Thoracic aorta (tissue), 2 donors: Measurements from ENCODE around the gene YIPF2. TPM values are rescaled to one million over a fixed set of nuclear protein-coding genes. Genes with fewer than 3 reads are reported as not detected.

Experiments
- ATAC-seq: fragments of 150-250 bp; one replicate; pipeline ENCODE4 v1.8.0; 2017; ENCODE audit warnings: low read depth; ENCODE audit not compliant: insufficient number of reproducible peaks, low FRiP score
- DNase-seq: peaks from one replicate; pipeline ENCODE4 v3.0.0-alpha.2; 2020; ENCODE audit warnings: low spot score
- H3K27ac ChIP-seq, 2 donors: fragments of 200-600 bp; sonication (generic); 1 replicate in 1 of 2; 2 replicates in 1 of 2; pipeline ENCODE4 v1.5.1; 2016; ENCODE audit warnings: mild to moderate bottlenecking in 2 of 2, moderate library complexity in 2 of 2
- H3K27me3 ChIP-seq: fragments of 200-600 bp; sonication (generic); replicated peaks from 2 replicates; pipeline ENCODE4 v1.6.0; 2016; ENCODE audit warnings: mild to moderate bottlenecking; ENCODE audit not compliant: insufficient read depth
- H3K36me3 ChIP-seq: fragments of 200-600 bp; sonication (generic); one replicate; pipeline ENCODE4 v1.5.1; 2016
- H3K4me1 ChIP-seq, 2 donors: fragments of 200-600 bp; sonication (generic); 1 replicate in 1 of 2; 2 replicates in 1 of 2; pipeline versions ENCODE4 v1.5.1 to v1.6.0; 2016; ENCODE audit warnings: low read depth in 2 of 2, mild to moderate bottlenecking in 1 of 2; ENCODE audit not compliant: control insufficient read depth in 1 of 2
- H3K4me3 ChIP-seq: fragments of 200-600 bp; sonication (generic); 2 replicates; pipeline ENCODE4 v1.5.1; 2016; ENCODE audit warnings: mild to moderate bottlenecking
- H3K9me3 ChIP-seq: fragments of 200-600 bp; sonication (generic); 2 replicates; pipeline ENCODE4 v1.5.1; 2016
- CTCF ChIP-seq: fragments of 200-600 bp; sonication (generic); IDR thresholded peaks from one replicate; pipeline ENCODE4 v1.5.1; 2019; ENCODE audit warnings: antibody characterized with exemption
- total RNA-seq, 2 donors: library from RNA; depleted of rRNA; stranded (reverse); fragments of >200 nt; gene quantifications; one replicate each; pipeline versions ENCODE4 v1.1.0 to v1.2.3, GENCODE V29; 2016

Gene YIPF2
- total RNA-seq, 2 donors from 2014 or later = 51.2 to 79.6 TPM

- Histone ChIP-seq H3K36me3 (no peaks in the 10 kb centered on the region), H3K9me3 (no peaks in the 10 kb centered on the region), H3K27ac (no peak overlapping the region), H3K27me3 (no peaks in the 10 kb centered on the region), H3K4me3 (no peak overlapping the region), H3K4me1 (peaks cover 9 to 23% of the 10 kb centered on the region in 2 donors)
- no peak for TF ChIP-seq CTCF
- DNase-seq (no peak), ATAC-seq (no peak)
Observed at GRCh38 chr19:10895920-10896319, 32.5 kb downstream of the YIPF2 start.

- no peak for DNase-seq
- no peak for ATAC-seq
- no peak overlapping the region for H3K4me3 ChIP-seq
- TF ChIP-seq CTCF = no peak
- H3K36me3 ChIP-seq = no peaks in the 10 kb centered on the region
- H3K4me1 ChIP-seq = peaks cover 9 to 22% of the 10 kb centered on the region in 2 donors
- no peak overlapping the region for H3K27ac ChIP-seq
- H3K27me3 ChIP-seq = no peaks in the 10 kb centered on the region
- no peaks in the 10 kb centered on the region for H3K9me3 ChIP-seq
Observed at GRCh38 chr19:10895363-10895762, 33.1 kb downstream of the YIPF2 start.

- Histone ChIP-seq H3K27ac (no peak overlapping the region), H3K9me3 (no peaks in the 10 kb centered on the region), H3K4me1 (peaks cover 9 to 22% of the 10 kb centered on the region in 2 donors), H3K4me3 (no peak overlapping the region), H3K27me3 (no peaks in the 10 kb centered on the region), H3K36me3 (no peaks in the 10 kb centered on the region)
- DNase-seq (no peak), ATAC-seq (no peak)
- no peak for TF ChIP-seq CTCF
Observed at GRCh38 chr19:10894911-10895213, 33.6 kb downstream of the YIPF2 start.

- H3K27me3 ChIP-seq = no peaks in the 10 kb centered on the region
- H3K27ac ChIP-seq = no peak overlapping the region
- DNase-seq (no peak), ATAC-seq (no peak)
- no peak overlapping the region for H3K4me3 ChIP-seq
- TF ChIP-seq CTCF = no peak
- H3K36me3 ChIP-seq = no peaks in the 10 kb centered on the region
- no peaks in the 10 kb centered on the region for H3K9me3 ChIP-seq
- peaks cover 0 to 14% of the 10 kb centered on the region in 2 donors for H3K4me1 ChIP-seq
Observed at GRCh38 chr19:10892256-10892655, 36.2 kb downstream of the YIPF2 start.

- no peaks in the 10 kb centered on the region for H3K36me3 ChIP-seq
- DNase-seq (no peak), ATAC-seq (no peak)
- no peaks in the 10 kb centered on the region for H3K27me3 ChIP-seq
- H3K27ac ChIP-seq = no peak overlapping the region
- no peaks in the 10 kb centered on the region for H3K9me3 ChIP-seq
- no peak for TF ChIP-seq CTCF
- H3K4me3 ChIP-seq = no peak overlapping the region
- H3K4me1 ChIP-seq = peaks cover 0 to 18% of the 10 kb centered on the region in 2 donors
Observed at GRCh38 chr19:10891405-10892086, 36.9 kb downstream of the YIPF2 start.
